GM21619 (cell line): ENCODE measurements around the gene TNS1.
"Not testable (repeated sequence)": the region's sequence is repeated elsewhere in the genome, so short reads cannot be mapped to it uniquely, and the experiment has no call there.

Experiments used
- ATAC-seq: cut with Tn5 transposase; IDR thresholded peaks from one replicate; pipeline ENCODE4 v1.9.1; 2021; ENCODE audit not compliant: unreplicated experiment

Gene TNS1

DNA sequence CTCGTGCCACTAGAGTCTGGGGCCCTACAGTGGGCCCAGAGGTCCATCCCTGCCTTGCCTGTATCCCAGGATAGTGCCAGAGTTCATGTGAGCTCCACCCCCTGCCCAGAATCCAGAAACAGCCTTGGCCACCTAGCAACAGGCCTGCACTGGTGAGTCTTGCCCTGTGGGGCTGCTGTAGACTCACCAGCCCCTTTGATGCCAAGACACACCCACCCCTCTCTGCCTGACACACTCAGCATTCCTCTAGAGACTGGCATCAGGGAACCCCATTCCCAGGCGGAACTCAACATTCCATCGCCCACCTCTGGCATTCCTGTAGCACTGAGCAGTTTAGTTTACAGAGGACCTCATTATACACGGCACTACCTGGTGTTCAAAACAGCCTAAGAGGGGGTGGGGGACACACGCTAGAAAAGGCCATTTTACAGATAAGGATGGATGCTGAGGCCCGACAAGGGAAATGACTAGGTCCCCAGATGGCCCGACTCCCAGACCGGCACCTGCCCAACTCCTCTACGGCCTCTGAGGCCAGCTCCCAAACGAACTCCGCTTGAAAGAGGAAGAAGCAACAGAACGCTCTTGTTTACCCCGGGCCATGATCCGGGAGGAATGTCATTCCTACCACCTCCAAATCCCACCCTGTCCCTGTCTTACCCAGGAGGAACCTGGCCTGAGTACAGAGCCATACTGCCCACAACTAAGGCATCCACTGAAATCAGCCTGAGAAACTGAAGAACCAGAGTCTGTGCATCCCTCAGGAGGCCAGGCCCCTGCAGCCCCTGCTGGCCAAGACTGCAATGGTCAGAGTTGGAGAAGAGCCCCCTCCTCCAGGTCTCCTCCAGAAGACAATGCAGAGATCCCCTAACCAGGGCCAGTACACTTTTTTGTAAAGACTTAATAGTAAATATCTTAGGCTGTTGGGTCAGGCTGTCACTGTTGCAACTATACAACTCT is 180.2 kb downstream of the TNS1 start:
- ATAC-seq: no peak

- no peak for ATAC-seq
Measured at GRCh38 chr2:217821536-217822147, 181.2 kb downstream of the TNS1 start.

DNA sequence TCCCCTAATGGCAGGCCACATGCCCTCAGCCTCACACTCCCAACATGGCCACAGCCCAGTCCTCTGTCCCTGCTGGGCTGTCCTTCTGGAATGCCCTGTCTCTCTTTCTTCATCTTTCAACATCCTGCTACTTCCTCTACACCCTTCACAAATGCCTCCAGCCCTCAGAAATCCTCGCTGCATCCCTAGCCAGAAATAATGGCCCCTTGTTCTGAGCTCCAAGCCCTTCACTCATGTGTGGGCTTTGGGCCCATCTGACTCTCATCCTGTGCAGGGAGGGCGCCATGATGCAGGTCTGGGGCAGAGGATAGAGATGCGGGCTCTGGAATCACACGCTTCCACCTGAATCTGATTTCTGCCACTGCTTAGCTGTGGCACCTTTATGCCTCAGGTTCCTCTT is 181.9 kb downstream of the TNS1 start:
- no peak for ATAC-seq

DNA sequence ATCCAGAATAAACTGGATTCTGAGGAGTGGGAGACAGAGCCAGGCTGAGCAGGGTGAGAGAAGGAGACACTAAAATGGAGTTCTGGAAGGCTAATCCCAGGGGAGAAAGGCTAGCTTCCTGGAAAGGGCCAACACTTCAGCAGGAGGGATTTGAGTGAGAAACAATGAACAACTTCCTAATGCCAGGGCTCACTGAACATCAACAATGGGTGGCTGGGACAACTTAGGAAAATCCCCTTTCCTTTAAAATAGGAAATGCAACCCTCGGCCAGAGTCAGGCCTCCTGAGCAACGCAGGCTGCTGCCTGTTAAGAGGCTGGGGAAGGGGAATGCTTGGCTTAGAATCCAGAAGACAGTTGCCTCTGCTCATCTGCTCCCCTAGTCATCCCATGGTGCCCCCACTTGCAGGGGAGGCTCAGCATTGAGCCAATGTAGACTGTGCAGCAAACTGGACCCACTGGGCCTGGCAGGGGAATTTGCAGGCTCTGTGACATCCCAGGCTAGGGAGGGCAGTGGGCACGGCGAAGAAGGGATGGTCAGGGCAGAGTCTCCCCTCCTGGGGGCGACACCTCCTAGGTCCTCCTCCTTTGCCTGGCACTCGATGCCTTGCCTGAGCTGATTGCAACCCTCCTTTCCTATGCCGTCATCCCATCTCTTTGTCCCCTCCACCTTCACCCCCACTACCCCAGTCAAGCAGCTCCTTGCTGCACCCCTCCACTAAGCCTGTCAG is 182.5 kb downstream of the TNS1 start:
- no peak for ATAC-seq

- ATAC-seq: no peak
Measured at GRCh38 chr2:217818293-217818850, 184.4 kb downstream of the TNS1 start.

GRCh38 chr2:217817466-217818292 is 185.1 kb downstream of the TNS1 start:
- no peak for ATAC-seq

DNA sequence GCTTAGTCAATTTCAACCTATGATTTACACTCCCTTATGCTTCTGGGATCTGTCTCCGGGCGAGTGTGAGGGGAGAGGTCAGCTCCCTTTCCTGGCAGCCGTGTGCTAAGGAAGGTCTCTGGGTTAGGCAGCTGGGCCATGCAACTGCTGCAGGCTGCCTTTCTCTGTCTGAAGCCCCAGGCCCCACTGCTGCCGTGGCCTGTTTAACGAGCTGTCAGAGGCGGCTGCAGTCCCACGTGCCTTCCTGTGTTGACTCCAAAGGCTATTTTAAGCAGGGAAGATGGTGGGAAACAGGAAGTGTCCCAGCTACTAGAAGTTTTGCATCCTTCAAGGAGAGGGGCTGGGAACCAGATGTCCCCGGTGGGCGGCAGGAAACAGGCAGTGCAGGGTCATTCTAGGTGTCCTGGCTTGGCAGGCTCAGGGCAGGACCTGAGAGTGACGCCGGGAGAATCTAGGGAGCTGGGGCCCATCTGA is 186.4 kb downstream of the TNS1 start:
- ATAC-seq: no peak

- ATAC-seq: no peak
Measured at GRCh38 chr2:217813828-217814227, 189.0 kb downstream of the TNS1 start.

GRCh38 chr2:217812170-217812569 is 190.6 kb downstream of the TNS1 start:
- no peak for ATAC-seq

DNA sequence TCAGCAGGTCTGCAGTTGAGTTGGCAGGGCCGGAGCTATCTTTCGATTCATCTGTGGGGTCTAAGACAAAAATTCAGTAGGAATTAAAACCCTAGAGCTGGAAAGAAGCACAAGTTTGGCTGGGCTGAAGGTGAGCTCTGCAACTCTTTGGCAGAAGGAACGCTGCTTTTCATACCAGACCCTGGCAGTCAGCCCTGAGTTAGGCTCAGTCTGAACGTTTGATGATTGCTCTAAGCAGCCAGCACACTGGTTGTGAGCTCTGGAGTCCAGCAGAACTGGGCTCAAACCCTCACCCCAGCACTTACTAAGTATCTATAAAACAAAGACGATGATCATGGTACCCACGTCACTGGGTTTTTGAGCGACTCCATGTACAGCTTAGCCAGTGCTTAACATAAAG is 192.5 kb downstream of the TNS1 start:
- ATAC-seq: no peak

DNA sequence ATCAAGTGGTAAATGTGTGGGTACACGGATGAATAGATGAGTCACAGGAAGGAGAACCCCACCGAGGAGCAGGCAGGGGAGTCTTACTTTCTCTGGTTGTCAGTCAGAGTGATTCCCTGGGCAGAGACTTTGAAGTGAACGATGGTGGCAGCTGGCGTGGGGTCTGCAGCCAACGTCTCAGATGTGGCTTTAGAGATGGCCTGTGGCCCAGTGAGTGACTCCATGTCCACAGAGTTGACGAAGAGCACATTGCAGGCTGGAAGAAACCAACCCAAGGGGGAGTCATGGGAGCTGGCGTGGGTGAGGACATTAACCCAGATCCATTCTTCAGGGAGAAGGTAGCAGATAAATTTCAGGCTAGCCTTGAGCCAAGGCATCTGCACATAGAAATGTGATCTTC is 193.1 kb downstream of the TNS1 start:
- ATAC-seq: no peak

- ATAC-seq: not testable (repeated sequence)
Measured at GRCh38 chr2:217808967-217809366, 193.8 kb downstream of the TNS1 start.

GRCh38 chr2:217808326-217808725 is 194.5 kb downstream of the TNS1 start:
- ATAC-seq: no peak

DNA sequence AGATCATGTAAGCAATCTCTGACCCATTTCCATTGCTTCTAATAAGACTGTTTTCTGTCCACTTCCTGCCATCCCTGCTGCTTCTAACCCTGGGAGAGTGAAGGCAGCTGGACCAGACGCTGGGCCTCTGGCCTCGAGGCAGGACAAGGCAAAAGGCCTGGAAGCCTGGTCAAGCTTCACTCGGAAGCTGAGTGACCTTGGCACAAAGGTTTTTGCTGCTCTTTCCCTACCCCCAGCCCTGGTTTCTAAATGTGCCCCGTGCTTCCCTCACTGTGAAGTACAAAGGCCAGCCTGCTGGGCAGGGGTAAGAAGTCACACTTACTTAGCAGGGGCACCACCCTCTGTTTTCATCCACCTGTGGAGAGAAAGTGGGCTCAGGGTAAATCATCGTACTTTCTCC is 195.0 kb downstream of the TNS1 start:
- ATAC-seq: no peak

GRCh38 chr2:217807025-217807424 is 195.8 kb downstream of the TNS1 start:
- ATAC-seq: no peak

DNA sequence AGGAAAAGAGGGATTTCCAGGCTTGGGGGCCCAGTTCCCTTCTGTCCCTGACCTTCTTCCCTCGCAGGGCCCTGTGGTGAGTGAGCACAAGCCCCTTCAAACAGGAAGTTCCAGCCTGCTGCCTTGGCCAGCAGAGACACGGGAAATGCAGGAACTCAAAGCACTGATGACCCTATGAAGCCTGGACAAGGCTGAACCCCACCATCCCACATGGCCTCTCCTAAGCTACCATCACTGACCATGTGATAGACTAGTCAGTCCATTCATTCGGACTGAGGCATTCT is 196.4 kb downstream of the TNS1 start:
- ATAC-seq: no peak

- no peak for ATAC-seq
Measured at GRCh38 chr2:217805668-217806481, 196.9 kb downstream of the TNS1 start.

- no peak for ATAC-seq
Measured at GRCh38 chr2:217804791-217805667, 197.8 kb downstream of the TNS1 start.

DNA sequence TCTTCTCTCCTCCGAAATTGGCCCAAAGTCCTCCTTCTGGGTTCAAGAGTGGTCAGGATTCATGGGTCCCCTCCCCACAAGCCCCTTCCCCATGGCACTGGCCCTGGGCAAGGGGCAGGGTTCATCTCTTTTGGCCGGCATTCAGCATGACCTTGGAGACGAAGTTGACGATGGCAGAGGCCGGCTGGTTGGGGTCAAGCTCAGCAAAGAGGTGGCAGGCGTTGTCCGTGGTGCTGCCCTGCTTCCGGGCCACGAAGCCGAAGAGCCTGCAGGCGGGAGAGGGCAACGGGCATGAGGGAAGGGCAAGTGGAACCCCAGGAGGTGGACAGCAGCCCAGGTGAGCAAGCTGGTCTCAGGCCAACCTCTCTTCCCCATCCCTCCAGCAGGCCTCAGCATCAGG is 198.5 kb downstream of the TNS1 start:
- no peak for ATAC-seq
